ENCODE measurements around the gene MEIS2. TPM values are rescaled to one million over a fixed set of nuclear protein-coding genes. Genes with fewer than 3 reads are reported as not detected.

MEIS2 gene
- total RNA-seq, 1 donor from 2014 or later: not detected

DNA sequence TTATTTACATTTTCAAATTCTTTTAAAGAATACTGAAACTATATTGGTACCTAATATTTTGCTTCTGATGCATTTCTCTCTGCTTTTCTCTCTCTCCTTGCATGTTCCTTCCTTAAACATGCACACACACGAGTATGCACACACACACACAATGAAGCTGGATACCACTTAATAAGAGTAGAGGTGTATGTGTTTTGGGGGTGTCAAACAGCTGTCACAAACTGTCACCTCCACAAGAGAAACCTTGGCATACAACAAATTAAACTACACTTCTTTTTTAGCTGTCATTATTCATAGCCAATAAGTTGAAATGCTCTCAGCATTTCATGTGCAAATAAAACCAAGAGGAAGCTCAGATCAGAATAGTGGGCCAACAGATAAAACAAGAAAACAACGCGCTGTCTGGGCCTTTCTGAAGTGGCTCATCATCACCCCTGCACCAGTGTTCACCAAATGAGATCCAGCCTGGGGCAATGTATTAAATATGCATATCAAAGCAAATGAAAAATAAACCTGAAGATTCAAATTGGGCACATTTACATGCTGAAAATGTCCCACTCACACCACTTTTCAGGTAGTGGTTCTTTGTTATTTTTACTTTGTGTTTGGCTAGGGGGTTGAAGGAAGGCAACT is 9.7 kb downstream of the MEIS2 start:
- H3K4me3 Mint-ChIP-seq: no peak overlapping the region
- intact Hi-C loops (cut with micrococcal nuclease): loop anchor here (10.0 kb wide), 1 partner anchor 1164 kb away; the partner anchor contains the start of gene SPRED1
- no peak overlapping the region for H3K27ac Mint-ChIP-seq
- peaks cover 36% of the 10 kb centered on the region for H3K27me3 Mint-ChIP-seq (ENCODE audit: insufficient read depth)
- no peaks in the 10 kb centered on the region for H3K36me3 Mint-ChIP-seq (ENCODE audit: low read depth)
- no peak for DNase-seq (ENCODE audit: low spot score)
- no peaks in the 10 kb centered on the region for H3K4me1 Mint-ChIP-seq (ENCODE audit: low read depth)
- no peaks in the 10 kb centered on the region for H3K9me3 Mint-ChIP-seq

DNA sequence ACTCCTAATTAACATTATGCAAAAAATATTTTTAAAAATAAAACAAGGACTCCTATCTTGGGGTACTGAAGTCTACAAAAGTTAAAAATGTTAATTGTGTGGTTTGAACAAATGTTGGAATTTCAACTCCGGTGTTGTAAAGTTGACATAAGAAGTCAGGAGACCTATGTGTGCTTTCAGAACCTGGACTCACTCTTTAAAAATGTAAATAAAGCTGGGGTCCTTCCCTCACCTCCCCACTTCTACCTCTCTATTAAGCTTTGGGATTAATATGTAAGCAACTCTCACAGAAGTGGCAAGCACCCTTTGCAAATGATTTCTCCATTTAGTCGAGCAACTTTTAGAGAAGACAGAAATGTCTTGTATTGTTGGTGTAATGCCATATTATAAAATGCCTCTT is 11.9 kb downstream of the MEIS2 start:
- intact Hi-C loops (cut with micrococcal nuclease): no loop called here
- no peaks in the 10 kb centered on the region for H3K9me3 Mint-ChIP-seq
- DNase-seq (ENCODE audit: low spot score): no peak
- H3K27me3 Mint-ChIP-seq (ENCODE audit: insufficient read depth): peaks cover 19% of the 10 kb centered on the region
- H3K4me3 Mint-ChIP-seq: no peak overlapping the region
- H3K4me1 Mint-ChIP-seq (ENCODE audit: low read depth): no peaks in the 10 kb centered on the region
- H3K36me3 Mint-ChIP-seq (ENCODE audit: low read depth): no peaks in the 10 kb centered on the region
- H3K27ac Mint-ChIP-seq: no peak overlapping the region

DNA sequence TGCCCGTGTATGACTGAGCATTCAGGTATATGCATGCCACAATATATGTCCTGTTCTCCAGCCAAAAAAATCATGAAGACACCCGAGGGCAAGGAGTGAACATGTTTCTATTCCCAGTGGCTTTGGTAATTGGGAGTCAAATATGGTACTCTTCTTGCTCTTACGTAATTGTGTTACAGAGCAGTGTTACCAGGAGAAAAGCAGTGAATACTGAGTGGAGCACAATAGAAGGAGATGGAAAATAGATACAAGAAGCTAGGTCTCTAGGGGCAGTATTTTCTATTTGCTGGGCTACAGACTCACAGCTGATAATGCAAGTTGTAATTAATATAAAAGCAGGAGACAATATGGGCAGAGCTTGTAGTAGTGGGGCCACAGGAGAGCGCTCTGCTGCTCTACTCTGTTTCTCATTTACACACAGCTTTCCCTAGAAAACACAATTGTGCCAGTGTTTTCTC is 13.2 kb downstream of the MEIS2 start:
- Mint-ChIP-seq H3K36me3 (ENCODE audit: low read depth) (no peaks in the 10 kb centered on the region), H3K4me1 (ENCODE audit: low read depth) (no peaks in the 10 kb centered on the region), H3K27me3 (ENCODE audit: insufficient read depth) (peaks cover 12% of the 10 kb centered on the region), H3K9me3 (no peaks in the 10 kb centered on the region), H3K27ac (no peak overlapping the region), H3K4me3 (no peak overlapping the region)
- no peak for DNase-seq (ENCODE audit: low spot score)
- intact Hi-C loops (cut with micrococcal nuclease): no loop called here

DNA sequence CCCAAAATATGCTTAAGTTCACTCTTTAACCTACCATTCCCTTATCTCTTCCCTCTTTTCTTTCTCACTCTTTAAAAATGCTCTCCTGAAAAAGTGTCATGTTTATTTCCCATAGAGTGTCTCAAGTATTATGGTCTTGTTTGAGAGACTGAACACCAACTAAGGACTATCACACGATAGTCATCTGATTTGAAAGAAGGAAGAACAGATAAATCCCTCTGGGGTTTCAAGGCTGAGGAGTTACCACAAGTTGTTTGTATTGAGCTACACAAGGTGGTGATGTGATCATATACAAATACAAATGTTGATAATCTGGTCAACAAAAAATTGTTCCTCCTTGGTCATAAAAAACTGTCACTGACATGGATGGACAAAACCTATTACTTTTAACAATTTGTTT is 13.8 kb downstream of the MEIS2 start:
- intact Hi-C loops (cut with micrococcal nuclease): no loop called here
- Mint-ChIP-seq H3K27ac (no peak overlapping the region), H3K4me1 (ENCODE audit: low read depth) (no peaks in the 10 kb centered on the region), H3K27me3 (ENCODE audit: insufficient read depth) (peaks cover 12% of the 10 kb centered on the region), H3K4me3 (no peak overlapping the region), H3K9me3 (no peaks in the 10 kb centered on the region), H3K36me3 (ENCODE audit: low read depth) (no peaks in the 10 kb centered on the region)
- DNase-seq (ENCODE audit: low spot score): no peak

DNA sequence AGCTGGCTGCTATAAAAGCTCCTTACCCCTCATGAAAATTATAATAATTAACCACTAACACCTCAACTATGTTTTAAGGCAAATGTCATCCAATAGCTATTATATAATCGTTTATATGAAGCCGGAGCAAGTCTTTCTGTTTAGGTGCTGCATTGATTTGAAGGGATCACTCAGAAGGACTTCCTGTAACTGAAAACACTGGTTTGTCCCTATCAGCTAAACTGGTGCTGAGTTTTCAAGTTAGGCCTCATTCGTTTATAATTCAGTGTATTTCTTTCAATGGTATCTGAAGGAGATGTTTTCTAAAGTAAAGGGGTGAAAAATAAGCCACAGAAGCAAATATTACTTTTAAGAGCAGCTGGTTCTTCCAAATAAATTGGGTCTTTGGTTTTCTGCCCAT is 14.2 kb downstream of the MEIS2 start:
- Mint-ChIP-seq H3K27me3 (ENCODE audit: insufficient read depth) (peaks cover 12% of the 10 kb centered on the region), H3K4me1 (ENCODE audit: low read depth) (no peaks in the 10 kb centered on the region), H3K4me3 (no peak overlapping the region), H3K27ac (no peak overlapping the region), H3K9me3 (no peaks in the 10 kb centered on the region), H3K36me3 (ENCODE audit: low read depth) (no peaks in the 10 kb centered on the region)
- no peak for DNase-seq (ENCODE audit: low spot score)
- intact Hi-C loops (cut with micrococcal nuclease): no loop called here

DNA sequence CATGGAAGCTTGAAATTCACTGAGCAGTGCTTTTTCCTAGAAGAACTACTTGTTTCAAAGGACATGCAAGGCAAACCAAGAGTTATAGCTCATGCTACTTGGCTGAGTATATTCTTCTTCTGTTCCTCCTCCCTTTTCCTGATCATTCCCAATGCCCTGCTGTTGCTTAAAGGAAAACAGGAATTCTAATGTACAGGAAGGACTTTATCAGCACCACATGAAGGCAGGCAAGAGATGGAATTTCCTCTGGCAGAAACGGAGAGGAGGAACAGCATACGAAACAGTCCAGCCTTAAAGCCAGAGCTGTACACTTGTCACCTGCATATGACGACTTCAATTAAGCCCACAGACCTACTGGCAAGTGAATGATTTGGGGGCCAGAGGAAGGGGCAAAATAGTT is 15.7 kb downstream of the MEIS2 start:
- DNase-seq (ENCODE audit: low spot score): no peak
- Mint-ChIP-seq H3K36me3 (ENCODE audit: low read depth) (no peaks in the 10 kb centered on the region), H3K4me3 (no peak overlapping the region), H3K9me3 (no peaks in the 10 kb centered on the region), H3K4me1 (ENCODE audit: low read depth) (no peaks in the 10 kb centered on the region), H3K27me3 (ENCODE audit: insufficient read depth) (peaks cover 7% of the 10 kb centered on the region), H3K27ac (no peak overlapping the region)
- intact Hi-C loops (cut with micrococcal nuclease): no loop called here

DNA sequence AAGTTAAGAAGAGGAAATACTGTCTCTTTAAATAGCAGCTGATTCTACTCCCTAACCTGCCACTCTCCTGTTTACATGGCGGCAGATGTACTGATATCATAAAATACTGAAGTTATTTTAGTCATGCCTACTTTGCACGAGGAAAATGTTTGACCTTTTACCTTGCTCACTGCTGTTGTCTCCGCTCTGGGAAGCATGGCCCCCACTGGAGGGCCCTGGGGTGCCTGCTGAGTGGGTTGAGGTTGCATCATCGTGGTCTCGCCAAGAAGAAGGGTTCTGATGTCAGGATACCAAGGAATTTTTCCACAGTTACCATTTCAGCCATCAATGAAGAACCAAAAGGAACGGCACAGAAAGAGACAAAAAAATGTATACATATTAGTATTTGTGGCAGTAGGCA is 16.7 kb downstream of the MEIS2 start:
- Mint-ChIP-seq H3K4me1 (ENCODE audit: low read depth) (no peaks in the 10 kb centered on the region), H3K27me3 (ENCODE audit: insufficient read depth) (peaks cover 5% of the 10 kb centered on the region), H3K27ac (no peak overlapping the region), H3K4me3 (no peak overlapping the region), H3K36me3 (ENCODE audit: low read depth) (no peaks in the 10 kb centered on the region), H3K9me3 (no peaks in the 10 kb centered on the region)
- intact Hi-C loops (cut with micrococcal nuclease): no loop called here
- no peak for DNase-seq (ENCODE audit: low spot score)

DNA sequence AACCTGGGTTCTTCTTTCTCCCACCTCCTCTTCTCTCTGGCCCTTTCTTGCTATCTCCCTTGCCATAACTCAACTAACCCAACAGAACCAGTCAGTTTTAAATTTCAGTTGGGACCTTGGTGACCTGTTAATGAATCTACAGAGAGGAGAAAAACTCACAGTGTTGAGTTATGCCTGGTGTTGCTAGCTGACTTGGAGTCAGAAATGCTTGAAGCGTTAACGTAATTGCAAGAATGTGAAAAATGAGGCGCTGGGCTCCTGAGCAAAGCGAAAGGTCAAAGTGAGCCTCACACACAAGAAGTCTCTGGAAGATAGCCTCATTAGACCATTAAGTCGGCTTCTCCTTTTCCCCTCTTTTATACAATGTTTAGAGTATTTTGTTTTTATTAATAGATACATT is 18.4 kb downstream of the MEIS2 start:
- Mint-ChIP-seq H3K4me1 (ENCODE audit: low read depth) (no peaks in the 10 kb centered on the region), H3K4me3 (no peak overlapping the region), H3K9me3 (no peaks in the 10 kb centered on the region), H3K36me3 (ENCODE audit: low read depth) (no peaks in the 10 kb centered on the region), H3K27ac (no peak overlapping the region), H3K27me3 (ENCODE audit: insufficient read depth) (no peaks in the 10 kb centered on the region)
- intact Hi-C loops (cut with micrococcal nuclease): no loop called here
- DNase-seq (ENCODE audit: low spot score): no peak

DNA sequence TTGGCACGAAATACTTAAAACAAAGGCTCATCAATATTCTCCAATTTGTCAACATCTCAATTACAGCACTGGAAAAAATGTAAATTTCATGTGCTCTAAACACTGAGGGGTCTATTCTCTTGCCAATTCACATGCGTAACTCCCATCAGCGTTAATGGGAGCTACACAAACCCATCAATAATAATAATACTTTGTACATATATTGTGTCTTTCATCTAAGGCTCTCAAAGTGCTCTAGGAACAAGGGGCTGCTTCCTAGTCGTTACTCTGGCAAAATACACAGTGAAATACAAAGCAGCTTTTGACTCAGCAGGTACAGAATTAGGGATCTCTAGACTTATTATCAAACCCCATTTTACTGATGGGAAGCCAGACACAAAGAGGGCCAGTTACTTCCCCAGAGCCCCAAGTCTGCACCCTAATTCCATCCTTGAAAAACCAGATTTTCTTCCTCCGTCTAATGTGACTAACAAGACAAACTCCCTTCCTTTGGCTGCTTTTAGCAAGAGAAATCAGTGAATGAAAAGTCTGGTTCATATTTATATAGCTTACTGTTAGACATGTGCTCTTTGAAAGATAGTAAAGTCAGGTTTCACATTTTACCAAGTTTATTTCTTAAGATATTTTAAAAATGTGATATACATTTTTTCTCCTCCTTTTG is 20.0 kb downstream of the MEIS2 start:
- intact Hi-C loops (cut with micrococcal nuclease): no loop called here
- H3K27ac Mint-ChIP-seq: no peak overlapping the region
- H3K4me1 Mint-ChIP-seq (ENCODE audit: low read depth): no peaks in the 10 kb centered on the region
- no peak overlapping the region for H3K4me3 Mint-ChIP-seq
- H3K9me3 Mint-ChIP-seq: no peaks in the 10 kb centered on the region
- no peak for DNase-seq (ENCODE audit: low spot score)
- no peaks in the 10 kb centered on the region for H3K36me3 Mint-ChIP-seq (ENCODE audit: low read depth)
- no peaks in the 10 kb centered on the region for H3K27me3 Mint-ChIP-seq (ENCODE audit: insufficient read depth)

DNA sequence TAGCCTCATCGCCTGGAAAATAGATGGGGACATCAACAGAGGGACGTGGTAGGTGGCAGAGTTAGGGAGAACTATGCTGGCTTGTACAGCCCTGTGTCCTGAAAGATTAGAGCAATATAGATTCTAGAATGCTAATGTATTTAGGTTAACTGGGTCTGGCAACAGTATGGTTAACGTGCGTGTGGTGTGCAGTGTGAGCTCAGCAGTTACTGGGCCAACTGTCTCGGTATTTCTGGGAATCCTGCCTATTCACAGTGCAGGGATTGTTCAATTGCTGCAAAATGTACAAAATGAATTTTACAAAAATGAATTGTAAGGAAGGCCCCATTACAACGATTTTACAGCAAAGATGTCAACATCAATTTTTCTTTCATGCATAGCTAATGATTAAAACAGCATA is 20.6 kb downstream of the MEIS2 start:
- no peaks in the 10 kb centered on the region for H3K9me3 Mint-ChIP-seq
- intact Hi-C loops (cut with micrococcal nuclease): no loop called here
- H3K4me1 Mint-ChIP-seq (ENCODE audit: low read depth): no peaks in the 10 kb centered on the region
- H3K36me3 Mint-ChIP-seq (ENCODE audit: low read depth): no peaks in the 10 kb centered on the region
- H3K4me3 Mint-ChIP-seq: no peak overlapping the region
- DNase-seq (ENCODE audit: low spot score): no peak
- no peak overlapping the region for H3K27ac Mint-ChIP-seq
- H3K27me3 Mint-ChIP-seq (ENCODE audit: insufficient read depth): no peaks in the 10 kb centered on the region

DNA sequence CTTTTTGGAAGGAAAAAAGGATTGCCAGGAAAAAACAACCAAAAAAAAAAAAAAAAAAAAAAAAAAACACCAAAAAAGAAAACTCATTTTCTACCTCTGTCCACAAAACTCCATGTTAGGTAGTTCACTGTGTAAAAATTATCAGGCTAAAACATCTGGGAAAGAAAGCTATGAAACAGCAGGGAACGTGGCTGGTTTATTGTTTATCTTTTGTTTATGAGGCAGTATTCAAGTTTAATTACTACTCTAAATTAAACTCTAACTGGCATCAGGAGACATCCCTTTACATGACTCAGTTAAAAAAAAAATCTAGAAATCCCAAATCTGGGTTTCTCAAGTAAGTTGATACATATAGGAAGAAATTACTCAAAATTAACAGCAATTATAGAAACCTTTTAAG is 21.8 kb downstream of the MEIS2 start:
- Mint-ChIP-seq H3K36me3 (ENCODE audit: low read depth) (no peaks in the 10 kb centered on the region), H3K4me1 (ENCODE audit: low read depth) (no peaks in the 10 kb centered on the region), H3K27ac (no peak overlapping the region), H3K9me3 (no peaks in the 10 kb centered on the region), H3K27me3 (ENCODE audit: insufficient read depth) (no peaks in the 10 kb centered on the region), H3K4me3 (no peak overlapping the region)
- intact Hi-C loops (cut with micrococcal nuclease): no loop called here
- no peak for DNase-seq (ENCODE audit: low spot score)

DNA sequence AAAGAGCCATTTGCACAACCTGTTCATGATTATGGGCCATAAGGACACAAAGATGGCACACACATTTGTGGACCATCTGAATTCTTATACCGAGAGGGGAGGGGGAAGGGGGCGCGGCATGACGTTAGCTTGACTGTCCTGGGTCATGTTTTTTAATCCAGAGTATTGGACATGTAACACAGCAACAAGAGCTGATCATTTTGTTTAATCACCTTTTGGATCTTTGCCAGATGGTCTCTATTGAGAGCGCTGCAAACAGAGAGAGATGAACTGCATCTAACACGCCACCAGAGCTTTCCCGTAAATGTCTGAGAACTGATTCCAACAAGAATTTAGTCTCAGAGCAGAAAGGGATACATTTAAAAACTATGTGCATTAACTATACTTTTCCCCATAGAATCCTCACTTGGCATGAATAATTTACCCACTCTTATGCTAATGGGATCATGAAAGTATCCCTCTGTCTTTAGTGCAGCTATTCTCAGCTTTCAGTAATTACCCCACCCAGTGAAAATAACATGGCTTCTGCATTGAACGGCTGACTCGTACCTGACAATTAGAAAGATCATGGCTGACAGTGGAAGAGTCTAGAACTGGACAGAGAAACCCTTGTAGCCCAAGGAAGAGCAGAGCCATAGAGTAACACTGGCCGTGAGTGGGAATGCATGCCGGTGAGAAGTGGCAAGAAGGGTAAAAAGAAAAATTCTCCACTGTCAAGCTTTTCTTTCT is 22.6 kb downstream of the MEIS2 start:
- no peaks in the 10 kb centered on the region for H3K4me1 Mint-ChIP-seq (ENCODE audit: low read depth)
- H3K27me3 Mint-ChIP-seq (ENCODE audit: insufficient read depth): no peaks in the 10 kb centered on the region
- DNase-seq (ENCODE audit: low spot score): no peak
- intact Hi-C loops (cut with micrococcal nuclease): no loop called here
- no peak overlapping the region for H3K4me3 Mint-ChIP-seq
- no peaks in the 10 kb centered on the region for H3K36me3 Mint-ChIP-seq (ENCODE audit: low read depth)
- no peak overlapping the region for H3K27ac Mint-ChIP-seq
- no peaks in the 10 kb centered on the region for H3K9me3 Mint-ChIP-seq

DNA sequence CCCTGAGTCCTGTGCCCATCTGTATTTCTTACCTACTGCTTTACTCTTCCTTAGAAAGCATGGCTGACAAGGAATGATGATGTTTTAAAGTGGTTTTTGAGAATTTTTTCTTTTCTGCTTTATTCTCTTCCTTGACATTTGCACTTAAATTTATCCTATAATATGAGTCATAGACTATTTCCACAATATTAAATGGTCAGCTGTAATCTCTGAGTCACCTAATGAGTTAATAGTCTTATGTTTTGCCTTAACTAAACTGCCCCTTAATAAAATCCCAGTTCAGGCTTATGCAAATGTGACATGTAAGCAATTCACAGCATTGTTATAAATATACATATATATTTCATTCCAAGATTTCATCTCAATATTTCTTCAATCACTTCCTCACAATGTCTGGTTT is 23.8 kb downstream of the MEIS2 start:
- Mint-ChIP-seq H3K36me3 (ENCODE audit: low read depth) (no peaks in the 10 kb centered on the region), H3K27me3 (ENCODE audit: insufficient read depth) (no peaks in the 10 kb centered on the region), H3K4me3 (no peak overlapping the region), H3K27ac (no peak overlapping the region), H3K9me3 (no peaks in the 10 kb centered on the region), H3K4me1 (ENCODE audit: low read depth) (no peaks in the 10 kb centered on the region)
- no peak for DNase-seq (ENCODE audit: low spot score)
- intact Hi-C loops (cut with micrococcal nuclease): no loop called here
